GM12874 (cell line): ENCODE results near the gene FAM168A.

Experiments used
- CTCF ChIP-seq: IDR thresholded peaks from 2 replicates; pipeline ENCODE4 v1.5.1; 2011; ENCODE audit warnings: low read depth, mild to moderate bottlenecking, control low read depth, low read length, moderate library complexity; ENCODE audit not compliant: insufficient read depth

The FAM168A gene

GRCh38 chr11:73592640-73593039, 5.3 kb downstream of the FAM168A start:
- TF ChIP-seq CTCF, result no peak

- no peak for TF ChIP-seq CTCF
These were observed 6.2 kb downstream of the FAM168A start for GRCh38 chr11:73591743-73592142.

- TF ChIP-seq CTCF, result no peak
These were observed 6.9 kb downstream of the FAM168A start for GRCh38 chr11:73590991-73591390.

GRCh38 chr11:73586791-73587190, 11.1 kb downstream of the FAM168A start:
- no peak for TF ChIP-seq CTCF

GRCh38 chr11:73585834-73586575, 11.9 kb downstream of the FAM168A start:
- no peak for TF ChIP-seq CTCF

- no peak for TF ChIP-seq CTCF
These were observed 13.1 kb downstream of the FAM168A start for GRCh38 chr11:73584831-73585230.

- TF ChIP-seq CTCF, result no peak
These were observed 15.3 kb downstream of the FAM168A start for GRCh38 chr11:73582653-73583052.
